Measurements from ENCODE around the gene IGFBP5. TPM values are rescaled to one million over a fixed set of nuclear protein-coding genes. Genes with fewer than 3 reads are reported as not detected.

Gene IGFBP5
- total RNA-seq, 4 donors from 2014 or later, result 99.5 to 550 (median 279) TPM

DNA sequence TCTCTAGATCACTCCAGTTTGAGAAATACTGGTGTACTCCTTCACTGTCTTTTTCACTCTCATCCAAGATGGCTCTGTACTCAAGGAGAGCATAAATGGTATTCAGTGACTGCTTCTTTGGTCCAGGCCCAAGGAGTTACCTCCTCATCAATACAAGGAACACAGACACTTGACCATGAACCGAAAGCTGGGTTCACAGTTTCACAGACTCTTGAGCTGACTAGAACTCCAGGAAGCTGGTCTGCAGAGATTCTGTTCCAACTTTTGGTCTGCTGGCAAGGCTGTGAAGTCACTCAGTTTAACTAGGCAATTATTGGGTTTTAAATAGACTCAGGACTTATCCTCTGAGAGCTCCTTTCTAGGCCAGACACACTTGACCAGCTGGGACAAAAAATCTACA, 7.4 kb upstream of the IGFBP5 start:
- no peaks in the 10 kb centered on the region for H3K36me3 ChIP-seq
- ATAC-seq (no peak), DNase-seq (no peak)
- in situ Hi-C loops (cut with MboI; ENCODE audit: low sequenced_read_pairs in 4 of 4), result loop anchor here in 2 of 4 donors (10.0 to 25.0 kb wide), 3 partner anchors 112 to 462 kb away; no protein-coding TSS in a partner anchor
- H3K9me3 ChIP-seq, result no peaks in the 10 kb centered on the region
- TF ChIP-seq POLR2A (IDR thresholded peaks at IDR 0.05), result no peak
- TF ChIP-seq, protein P1, sequence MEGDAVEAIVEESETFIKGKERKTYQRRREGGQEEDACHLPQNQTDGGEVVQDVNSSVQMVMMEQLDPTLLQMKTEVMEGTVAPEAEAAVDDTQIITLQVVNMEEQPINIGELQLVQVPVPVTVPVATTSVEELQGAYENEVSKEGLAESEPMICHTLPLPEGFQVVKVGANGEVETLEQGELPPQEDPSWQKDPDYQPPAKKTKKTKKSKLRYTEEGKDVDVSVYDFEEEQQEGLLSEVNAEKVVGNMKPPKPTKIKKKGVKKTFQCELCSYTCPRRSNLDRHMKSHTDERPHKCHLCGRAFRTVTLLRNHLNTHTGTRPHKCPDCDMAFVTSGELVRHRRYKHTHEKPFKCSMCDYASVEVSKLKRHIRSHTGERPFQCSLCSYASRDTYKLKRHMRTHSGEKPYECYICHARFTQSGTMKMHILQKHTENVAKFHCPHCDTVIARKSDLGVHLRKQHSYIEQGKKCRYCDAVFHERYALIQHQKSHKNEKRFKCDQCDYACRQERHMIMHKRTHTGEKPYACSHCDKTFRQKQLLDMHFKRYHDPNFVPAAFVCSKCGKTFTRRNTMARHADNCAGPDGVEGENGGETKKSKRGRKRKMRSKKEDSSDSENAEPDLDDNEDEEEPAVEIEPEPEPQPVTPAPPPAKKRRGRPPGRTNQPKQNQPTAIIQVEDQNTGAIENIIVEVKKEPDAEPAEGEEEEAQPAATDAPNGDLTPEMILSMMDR (IDR thresholded peaks at IDR 0.05 in 4 of 5, conservative IDR thresholded peaks at IDR 0.05 in 1 of 5), result no peak
- no peak overlapping the region for H3K4me3 ChIP-seq
- intact Hi-C loops (cut with DNase I; ENCODE audit: low total_unique reads), result no loop called here
- H3K4me1 ChIP-seq, result peaks cover 38 to 43% of the 10 kb centered on the region in 2 donors
- peak overlapping the region; percentile 31 to 77 (median 60) for H3K27ac ChIP-seq
- no peaks in the 10 kb centered on the region for H3K27me3 ChIP-seq

DNA sequence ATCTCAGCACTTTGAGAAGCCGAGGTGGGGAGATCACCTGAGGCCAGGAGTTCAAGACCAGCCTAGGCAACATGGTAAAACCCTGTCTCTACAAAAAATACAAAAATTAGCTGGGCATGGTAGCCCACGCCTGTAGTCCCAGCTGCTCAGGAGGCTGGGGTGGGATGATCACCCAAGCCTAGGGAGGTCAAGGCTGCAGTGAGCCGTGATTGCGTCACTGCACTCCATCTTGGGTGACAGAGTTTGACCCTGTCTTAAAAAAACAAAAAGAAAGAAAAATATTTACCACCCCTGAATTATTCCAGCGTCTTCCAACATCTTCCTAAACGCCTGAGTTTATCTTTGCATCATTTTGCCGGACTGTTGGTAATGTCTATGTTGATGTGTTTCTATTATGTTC, 6.2 kb upstream of the IGFBP5 start:
- no peaks in the 10 kb centered on the region for H3K9me3 ChIP-seq
- H3K27me3 ChIP-seq, result no peaks in the 10 kb centered on the region
- intact Hi-C loops (cut with DNase I; ENCODE audit: low total_unique reads) (no loop called here), in situ Hi-C loops (cut with MboI; ENCODE audit: low sequenced_read_pairs in 4 of 4) (loop anchor here in 2 of 4 donors (10.0 to 25.0 kb wide), 3 partner anchors 113 to 463 kb away; no protein-coding TSS in a partner anchor)
- H3K27ac ChIP-seq, result peak overlapping the region in 3 of 4 donors; percentile 69 to 75 (median 75)
- ATAC-seq (no peak), DNase-seq (no peak)
- H3K36me3 ChIP-seq, result no peaks in the 10 kb centered on the region
- peaks cover 44 to 48% of the 10 kb centered on the region in 2 donors for H3K4me1 ChIP-seq
- H3K4me3 ChIP-seq, result no peak overlapping the region
- TF ChIP-seq, protein P1 (IDR thresholded peaks at IDR 0.05 in 4 of 5, conservative IDR thresholded peaks at IDR 0.05 in 1 of 5), result no peak

DNA sequence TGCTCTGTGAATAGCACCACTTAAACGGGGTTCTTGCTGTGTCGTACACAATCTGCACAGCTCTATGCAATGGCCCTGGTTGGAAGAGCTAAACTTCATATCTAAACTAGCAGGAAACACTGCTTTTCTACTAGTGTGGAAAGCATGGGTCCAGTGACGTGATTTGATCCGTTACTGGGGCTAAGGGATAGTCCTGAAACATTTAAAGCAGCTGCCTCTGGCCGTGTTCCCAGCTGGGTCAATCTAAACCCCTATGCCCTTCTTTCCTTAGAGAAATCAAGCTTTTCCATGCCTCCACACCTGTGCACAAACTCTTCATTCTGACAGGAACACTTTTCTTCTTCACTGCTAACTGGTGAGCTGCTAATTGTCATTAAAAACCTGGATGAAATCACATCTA, 5.4 kb upstream of the IGFBP5 start:
- no peaks in the 10 kb centered on the region for H3K36me3 ChIP-seq
- no peak for ATAC-seq
- no peak overlapping the region for H3K4me3 ChIP-seq
- TF ChIP-seq POLR2A (IDR thresholded peaks at IDR 0.05), result no peak
- TF ChIP-seq, protein P1 (IDR thresholded peaks at IDR 0.05 in 4 of 5, conservative IDR thresholded peaks at IDR 0.05 in 1 of 5), result no peak
- peaks cover 52 to 55% of the 10 kb centered on the region in 2 donors for H3K4me1 ChIP-seq
- DNase-seq, result no peak
- H3K9me3 ChIP-seq, result no peaks in the 10 kb centered on the region
- in situ Hi-C loops (cut with MboI; ENCODE audit: low sequenced_read_pairs in 4 of 4), result loop anchor here in 2 of 4 donors (10.0 to 25.0 kb wide), 3 partner anchors 114 to 464 kb away; no protein-coding TSS in a partner anchor
- intact Hi-C loops (cut with DNase I; ENCODE audit: low total_unique reads), result no loop called here
- H3K27ac ChIP-seq, result peak overlapping the region; percentile 69 to 75 (median 74)
- H3K27me3 ChIP-seq, result no peaks in the 10 kb centered on the region

DNA sequence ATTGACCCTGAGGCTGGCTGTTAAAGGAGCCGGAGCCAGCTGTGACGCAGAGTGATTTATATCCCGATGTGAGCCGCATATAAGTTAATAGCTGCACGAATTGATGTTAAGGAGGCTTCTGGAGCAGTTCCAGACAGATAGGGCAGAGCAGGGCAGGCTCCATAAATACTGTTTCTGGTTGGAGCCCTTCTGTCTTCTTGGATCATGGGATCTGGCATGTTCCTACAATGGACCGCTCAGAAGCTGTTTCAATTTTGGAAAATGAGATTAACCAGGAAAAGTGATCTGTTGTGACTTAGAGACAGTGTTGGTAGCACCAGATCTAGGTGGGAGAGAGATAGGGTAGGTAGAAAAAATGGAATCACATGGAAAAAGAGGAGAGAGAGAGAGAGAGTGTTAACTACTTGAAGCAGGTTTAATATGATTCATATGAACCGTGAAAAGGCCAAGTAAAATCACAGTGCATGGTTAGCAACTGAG, 4.8 kb upstream of the IGFBP5 start:
- H3K27ac ChIP-seq, result peak overlapping the region; percentile 69 to 75 (median 74)
- peaks cover 58% of the 10 kb centered on the region in 2 donors for H3K4me1 ChIP-seq
- H3K36me3 ChIP-seq, result no peaks in the 10 kb centered on the region
- DNase-seq (no peak), ATAC-seq (peak in 1 of 2 donors; percentile 38)
- TF ChIP-seq, protein P1 (IDR thresholded peaks at IDR 0.05 in 4 of 5, conservative IDR thresholded peaks at IDR 0.05 in 1 of 5), result no peak
- no peak for TF ChIP-seq POLR2A (IDR thresholded peaks at IDR 0.05)
- no peak overlapping the region for H3K4me3 ChIP-seq
- no peaks in the 10 kb centered on the region for H3K9me3 ChIP-seq
- intact Hi-C loops (cut with DNase I; ENCODE audit: low total_unique reads), result no loop called here
- H3K27me3 ChIP-seq, result no peaks in the 10 kb centered on the region
- in situ Hi-C loops (cut with MboI; ENCODE audit: low sequenced_read_pairs in 4 of 4), result loop anchor here in 2 of 4 donors (10.0 to 25.0 kb wide), 3 partner anchors 115 to 465 kb away; no protein-coding TSS in a partner anchor
